HG03469 (cell line): ENCODE results near the gene SLC35E1.
"Not testable (repeated sequence)": the region's sequence is repeated elsewhere in the genome, so short reads cannot be mapped to it uniquely, and the experiment has no call there.

Source experiments
- ATAC-seq: cut with Tn5 transposase; IDR thresholded peaks from one replicate; pipeline ENCODE4 v1.9.1; 2021; ENCODE audit warnings: mild to moderate bottlenecking, moderate library complexity, moderate number of reproducible peaks; ENCODE audit not compliant: unreplicated experiment

The SLC35E1 gene

DNA sequence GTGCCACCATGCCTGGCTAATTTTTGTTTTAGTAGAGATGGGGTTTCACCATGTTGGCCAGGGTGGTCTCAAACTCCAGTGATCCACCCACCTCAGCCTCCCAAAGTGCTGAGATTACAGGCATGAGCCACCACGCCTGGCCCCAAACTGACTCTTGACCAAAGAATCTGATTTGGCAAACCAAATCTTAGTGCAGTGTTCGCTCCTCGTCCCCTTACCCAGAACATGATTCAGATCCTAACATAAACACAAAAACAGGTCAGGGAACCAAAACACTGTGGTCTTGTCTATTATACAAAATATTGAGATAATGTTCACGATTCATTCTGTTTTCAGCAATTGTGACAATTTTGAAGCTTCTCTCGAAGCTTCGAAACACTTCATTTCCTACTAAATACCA lies 20.3 kb downstream of the SLC35E1 start:
- not testable (repeated sequence) for ATAC-seq

DNA sequence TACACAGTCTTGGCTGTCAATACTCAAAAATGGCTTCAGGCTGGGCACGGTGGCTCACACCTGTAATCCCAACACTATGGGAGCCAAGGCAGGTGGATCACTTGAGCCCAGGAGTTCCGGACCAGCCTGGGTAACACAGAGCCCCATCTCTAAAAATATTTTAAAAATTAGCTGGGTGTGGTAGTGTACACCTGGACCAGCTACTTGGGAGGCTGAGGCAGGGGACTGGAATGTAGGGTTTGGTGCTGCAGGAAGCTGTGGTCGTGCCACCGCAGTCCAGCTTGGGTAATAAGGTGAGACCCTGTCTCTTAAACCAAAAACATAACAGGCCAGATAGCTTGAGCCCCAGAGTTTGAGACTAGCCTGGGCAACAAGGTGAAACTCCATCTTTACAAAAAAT lies 23.3 kb downstream of the SLC35E1 start:
- ATAC-seq, result no peak

DNA sequence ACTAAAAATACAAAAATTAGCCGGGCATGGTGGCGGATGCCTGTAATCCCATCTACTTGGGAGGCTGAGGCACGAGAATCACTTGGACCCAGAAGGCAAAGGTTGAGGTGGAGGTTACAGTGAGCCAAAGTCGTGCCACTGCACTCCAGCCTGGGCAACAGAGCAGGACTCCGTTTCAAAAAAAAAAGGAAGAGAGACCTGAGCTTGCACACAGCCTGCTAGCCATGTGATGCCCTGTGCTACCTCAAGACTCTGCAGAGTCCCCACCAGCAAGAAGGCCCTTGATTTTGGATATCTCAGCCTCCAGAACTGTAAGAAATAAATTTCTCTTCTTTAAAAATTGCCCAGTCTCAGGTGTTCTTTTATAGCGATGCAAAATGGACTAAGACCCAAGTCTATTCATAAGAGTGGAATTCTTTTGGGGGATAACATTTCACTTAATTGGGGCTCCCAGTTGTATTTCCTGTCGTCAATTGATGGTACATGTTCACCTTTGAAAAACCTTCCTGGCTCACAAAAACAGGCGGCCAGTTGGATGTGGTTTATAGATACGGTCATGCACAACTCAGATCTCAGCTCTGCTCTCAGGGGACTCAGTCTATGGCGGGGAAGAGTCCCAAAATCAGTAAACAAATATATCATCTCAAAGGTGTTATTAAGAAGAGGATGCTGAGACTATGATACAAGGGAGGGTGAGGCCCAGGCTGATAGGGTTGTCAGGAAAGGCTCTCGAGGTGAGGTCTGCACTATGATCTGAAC lies 27.6 kb downstream of the SLC35E1 start:
- no peak for ATAC-seq

DNA sequence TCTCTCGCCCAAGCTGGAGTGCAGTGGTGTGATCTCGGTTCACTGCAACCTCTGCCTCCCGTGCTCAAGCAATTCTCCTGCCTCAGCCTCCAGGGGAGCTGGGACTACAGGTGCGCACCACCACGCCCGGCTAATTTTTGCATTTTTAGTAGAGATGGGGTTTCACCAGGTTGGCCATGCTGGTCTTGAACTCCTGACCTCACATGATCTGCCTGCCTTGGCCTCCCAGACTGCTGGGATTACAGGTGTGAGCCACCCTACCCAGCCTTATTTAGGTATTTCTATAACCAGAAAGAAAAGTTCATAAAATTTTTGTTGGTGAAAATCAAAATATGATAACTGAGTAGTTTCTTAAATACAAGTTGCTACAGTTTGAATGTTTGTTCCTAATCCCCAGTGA lies 28.5 kb downstream of the SLC35E1 start:
- not testable (repeated sequence) for ATAC-seq

DNA sequence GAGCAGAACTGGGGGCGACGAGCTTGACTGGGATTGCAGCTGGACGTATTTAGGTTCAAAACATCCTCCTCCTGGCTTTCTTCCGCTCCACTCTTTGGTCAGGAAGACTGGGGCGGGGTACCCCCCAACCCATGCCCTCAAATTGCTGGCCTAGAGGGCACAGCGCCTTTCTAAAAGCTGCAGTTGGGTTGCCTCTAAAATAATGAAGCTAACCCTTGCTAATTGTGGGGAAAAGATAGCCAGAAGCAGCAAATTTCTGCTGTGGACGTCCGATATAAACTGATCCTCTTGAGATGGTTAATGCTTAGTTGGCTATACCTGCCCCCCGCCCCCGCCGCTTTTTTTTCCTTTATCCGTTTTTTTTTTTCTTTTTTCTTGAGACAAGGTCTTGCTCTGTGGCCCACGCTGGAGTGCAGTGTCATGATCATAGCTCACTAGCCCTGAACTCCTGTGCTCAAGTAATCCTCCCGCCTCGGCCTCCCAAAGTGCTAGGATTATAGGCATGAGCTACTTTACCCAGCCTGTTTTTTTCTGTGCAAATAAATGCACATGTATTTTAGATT lies 29.2 kb downstream of the SLC35E1 start:
- ATAC-seq, result no peak

DNA sequence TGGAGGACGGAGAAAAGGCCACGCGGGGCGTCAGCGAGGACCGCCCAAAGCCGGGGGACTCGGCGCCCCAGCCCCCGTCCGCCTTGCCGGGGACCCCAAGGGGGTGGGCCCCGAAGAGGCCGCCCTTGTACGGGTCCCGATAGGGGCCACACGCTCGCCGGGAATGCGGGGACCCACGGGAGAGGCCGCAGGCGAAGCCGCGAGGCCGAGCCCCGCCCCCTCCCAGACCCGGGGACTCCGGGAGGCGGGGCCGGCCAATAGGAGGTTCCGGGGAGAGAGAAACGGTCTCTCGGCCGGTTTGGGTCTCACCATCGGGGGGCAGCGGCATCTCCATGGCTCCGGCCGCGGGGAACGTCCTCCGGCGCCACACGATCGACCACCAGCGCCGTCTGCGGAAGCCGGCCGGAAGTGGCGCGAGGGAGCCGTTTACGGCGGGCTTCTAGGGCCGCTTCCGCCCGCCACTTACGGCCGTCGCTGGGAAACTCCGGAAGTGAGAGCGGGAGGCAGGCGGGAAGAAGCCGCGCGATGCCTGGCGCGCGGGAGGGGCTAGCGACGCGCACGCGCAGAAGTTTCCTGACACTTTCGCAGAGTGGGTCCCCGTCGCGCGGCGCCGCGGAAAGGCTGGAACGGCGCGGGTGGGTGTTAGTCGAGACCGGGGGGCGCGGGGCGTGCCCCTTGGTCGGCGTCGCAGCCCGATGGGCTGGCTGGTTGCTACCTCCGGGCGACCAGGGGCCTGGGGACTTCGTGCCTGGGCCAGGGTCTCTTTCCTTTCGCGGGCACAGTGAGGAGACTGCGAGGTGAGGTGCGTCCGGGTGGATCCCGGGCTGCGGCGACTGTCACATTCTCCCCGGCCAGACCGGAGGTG lies 29.9 kb downstream of the SLC35E1 start, which contains the start of gene CHERP:
Gene CHERP (minus strand): TSS at position 393 of the 865 bp plus-strand sequence. CDS start 59 bp downstream, at position 334.
- ATAC-seq, result peak; percentile 62

DNA sequence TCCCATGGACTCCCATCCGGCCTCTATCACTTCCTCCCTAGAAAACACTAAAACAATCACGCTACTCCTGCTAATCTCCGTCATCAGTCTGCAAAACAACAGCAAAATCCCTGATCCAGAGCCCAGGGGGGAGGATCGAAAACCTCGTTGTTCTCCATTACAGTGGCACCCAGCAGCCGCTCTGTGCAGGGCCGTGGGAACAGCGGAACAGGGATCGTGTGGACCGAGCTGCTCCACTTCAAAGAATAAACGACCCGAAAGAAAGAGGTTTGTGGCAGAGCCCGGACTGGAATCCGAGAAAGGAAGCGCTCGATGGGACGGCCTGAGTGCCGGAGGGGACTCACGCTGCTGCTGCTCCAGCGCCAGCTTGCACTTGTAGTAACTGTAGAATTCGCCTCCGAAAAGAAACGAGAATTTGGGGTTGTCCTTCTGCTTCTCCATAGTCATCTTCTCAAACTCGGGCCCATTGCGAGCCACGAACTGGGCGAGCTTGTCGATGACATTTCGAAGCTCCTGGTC lies 30.6 kb downstream of the SLC35E1 start:
- no peak for ATAC-seq

DNA sequence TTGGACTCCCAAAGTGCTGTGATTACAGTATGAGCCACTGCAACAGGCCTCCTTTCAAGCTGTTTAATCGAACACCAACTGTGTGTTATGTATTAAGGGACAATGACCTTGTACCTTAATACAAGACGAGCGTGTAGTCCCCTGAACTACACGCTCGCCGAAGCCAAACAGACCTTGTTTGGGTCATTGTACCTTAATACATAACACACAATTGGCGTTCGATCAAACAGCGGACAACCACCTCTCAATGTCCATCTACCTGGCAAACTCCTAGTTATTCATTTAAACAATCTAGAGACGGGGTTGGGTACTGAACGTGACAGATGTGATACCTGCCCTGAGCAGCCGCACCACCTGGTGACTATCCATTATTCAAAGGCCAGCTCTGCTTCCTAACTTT lies 31.3 kb downstream of the SLC35E1 start:
- no peak for ATAC-seq

DNA sequence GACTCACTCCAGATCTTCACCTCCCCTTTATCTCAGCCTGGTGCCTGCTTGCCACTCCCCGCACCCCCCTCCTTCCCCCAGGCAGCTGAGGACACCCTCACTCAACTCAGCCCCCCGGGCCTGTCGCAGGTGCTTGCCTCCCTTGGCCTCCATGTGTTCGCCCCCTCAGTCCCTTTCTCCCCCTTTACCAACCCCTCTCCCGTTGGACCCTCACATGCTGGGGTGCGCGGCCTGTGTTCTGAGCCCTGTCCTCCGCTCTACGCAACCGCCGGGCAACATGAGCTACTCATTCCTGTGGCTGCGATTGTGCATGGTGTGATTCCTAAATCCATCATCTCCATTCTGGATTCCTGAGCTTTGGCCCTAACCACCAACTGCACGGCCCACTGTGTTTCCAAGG lies 35.1 kb downstream of the SLC35E1 start:
- no peak for ATAC-seq

DNA sequence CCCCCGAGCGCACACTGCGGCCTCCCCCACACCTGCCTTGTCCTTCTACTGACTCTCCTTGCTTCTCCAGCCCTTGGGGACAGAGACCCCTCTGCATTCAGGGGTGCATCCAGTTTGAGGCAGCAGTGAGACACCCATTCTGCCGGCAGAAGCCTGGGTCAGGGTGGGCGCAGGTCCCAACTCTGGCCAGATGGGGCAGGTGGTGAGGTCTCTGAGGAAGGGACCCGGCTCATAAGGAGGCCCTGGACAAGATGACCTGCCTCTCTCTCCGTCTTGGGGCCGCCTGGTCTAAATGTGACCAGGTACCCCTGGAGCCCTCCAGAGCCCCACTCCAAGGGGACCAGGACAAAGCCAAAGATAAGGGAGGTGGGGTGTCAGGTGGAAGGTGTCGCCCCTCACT lies 36.1 kb downstream of the SLC35E1 start:
- ATAC-seq, result no peak

DNA sequence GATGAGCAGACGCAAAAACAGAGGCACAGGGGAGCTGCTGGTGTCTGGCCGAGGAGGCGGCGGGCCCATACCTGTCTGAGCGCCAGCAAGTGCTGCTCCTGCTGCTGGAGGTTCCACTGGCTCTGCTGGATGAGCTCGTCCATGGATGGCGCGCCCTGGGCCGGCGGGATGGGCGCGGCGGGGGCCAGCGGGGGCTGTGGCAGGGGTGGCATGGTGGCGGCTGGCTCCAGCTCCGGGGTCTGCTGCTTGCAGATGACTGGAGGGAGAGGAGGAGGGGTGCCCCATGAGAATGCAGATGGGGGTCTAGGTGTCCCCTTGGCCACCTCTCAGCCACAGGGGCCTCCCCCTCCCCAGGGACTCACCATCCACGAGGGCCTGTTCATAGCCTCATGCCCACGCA lies 36.8 kb downstream of the SLC35E1 start:
- no peak for ATAC-seq

DNA sequence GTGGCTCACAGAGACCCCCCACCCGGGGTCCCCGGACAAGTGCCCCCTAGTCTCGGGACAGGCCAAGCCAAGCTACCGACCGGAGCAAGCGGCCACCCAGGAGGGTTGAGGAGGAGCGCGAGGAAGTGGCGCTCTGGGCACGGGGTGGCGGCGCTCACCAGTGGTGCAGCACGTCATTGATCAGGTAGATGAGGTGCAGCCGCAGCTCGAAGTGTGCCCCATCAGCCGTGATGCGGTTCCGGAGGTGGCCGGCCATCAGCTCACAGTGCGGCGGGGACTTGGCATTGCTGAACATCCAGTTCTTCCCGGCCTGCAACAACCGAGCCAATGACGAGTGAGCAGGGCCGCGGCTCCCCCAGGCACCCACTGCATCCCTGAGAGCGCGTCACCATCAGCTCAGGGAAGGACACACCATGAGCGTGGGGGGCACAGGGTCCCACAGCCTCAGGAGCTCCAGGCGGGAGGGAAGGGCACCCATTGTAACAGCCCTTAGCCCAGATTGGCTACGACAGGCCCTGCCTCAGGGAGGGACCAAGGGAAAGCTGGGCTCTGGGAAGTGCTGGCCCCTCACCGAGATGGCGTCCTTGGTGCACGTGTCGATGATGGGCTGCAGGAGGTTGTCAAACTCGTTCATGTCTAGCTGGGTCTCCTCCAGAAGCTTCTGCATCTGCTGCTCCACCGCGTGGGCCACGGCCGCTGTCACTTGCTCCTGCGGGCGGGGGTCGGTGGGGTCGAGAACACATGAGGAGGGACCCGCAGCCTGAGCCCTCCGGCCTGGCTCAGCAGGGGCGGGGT lies 39.6 kb downstream of the SLC35E1 start:
- ATAC-seq, result no peak

DNA sequence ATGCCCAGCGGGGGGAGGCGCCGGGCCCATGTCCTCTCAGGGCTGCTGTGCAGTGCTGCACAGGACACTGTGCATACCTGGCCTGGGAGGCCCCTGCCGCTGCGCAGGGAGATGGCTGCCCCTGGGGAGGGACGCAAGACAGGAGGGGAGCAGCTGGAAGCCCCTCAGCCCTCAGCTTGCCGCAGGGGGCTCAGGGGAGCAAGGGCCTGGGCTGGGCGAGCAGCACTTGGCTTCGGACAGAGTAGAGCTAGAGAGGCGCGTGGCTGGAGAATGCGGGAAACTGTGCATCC lies 40.9 kb downstream of the SLC35E1 start:
- no peak for ATAC-seq

DNA sequence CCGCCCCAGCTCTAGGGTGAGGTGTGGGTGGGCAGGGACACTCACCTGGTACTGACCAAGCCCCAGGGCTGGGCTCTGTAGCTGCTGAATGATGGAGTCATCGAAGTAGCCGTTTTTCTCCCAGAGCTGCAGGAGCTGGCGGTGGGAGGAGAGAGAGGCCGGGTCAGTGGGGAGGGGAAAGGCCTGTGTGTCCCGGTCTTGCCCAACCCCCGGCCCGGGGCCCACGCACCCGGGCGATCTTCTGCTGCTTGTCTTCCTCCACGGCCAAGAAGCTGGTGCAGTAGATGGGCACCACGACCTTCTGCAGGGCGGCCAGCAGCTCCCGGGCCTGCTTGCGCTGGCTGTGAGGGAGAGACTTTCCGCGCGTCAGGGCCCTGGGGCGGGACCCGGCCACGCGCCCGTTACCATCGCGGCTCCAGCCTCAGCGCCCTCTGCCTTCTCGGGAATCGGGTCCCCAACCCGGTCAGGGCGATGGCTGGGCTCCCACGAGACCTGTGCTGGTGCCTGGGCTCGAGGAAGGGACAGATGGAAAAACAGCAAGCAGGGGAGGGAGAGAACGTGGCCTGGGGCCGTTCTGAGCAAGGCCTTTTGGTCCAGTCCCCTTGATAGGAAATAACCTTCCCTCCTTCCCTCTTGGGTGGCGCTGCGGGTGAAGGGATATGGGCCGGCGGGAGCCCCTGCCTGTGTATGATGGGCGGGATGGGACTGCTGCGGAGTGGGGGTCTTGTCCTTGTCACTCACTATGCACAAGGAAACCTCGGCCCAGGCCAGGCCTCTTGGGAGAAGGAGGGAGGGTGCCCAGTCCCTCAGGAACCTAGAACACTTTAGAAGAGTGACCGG lies 41.5 kb downstream of the SLC35E1 start:
- ATAC-seq, result no peak

DNA sequence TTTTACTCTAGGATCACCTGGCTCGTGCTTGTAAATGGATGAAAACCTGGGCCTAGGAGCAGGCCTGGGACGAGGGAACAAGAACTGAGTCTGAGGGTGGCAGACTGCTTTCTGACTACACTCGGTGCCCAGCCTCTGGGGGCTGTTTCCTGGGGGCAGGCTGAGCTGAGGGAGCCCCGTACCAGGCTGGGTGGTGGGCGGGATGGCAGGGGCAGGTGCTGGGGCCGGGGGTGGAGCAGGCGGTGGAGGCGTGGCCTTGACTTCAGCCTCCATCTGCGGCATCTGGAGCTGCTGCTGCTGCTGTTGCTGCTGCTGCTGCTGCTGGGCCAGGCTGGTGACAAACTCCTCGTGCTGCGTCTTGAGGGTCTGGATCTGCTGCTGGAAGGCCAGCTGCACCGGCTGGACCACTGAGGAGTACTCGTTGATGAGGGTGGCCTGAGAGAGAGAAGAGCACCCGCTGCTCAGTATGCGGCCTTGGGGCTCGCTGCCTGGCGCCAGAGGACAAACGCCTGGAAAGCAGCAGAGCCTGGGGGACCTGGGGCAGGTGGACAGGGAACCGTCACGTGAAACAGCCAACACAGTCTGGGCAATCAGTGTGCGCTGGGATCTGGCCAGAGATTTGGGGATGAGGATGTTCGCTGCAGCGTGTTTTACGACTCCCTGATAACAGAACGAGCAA lies 42.6 kb downstream of the SLC35E1 start:
- ATAC-seq, result no peak

DNA sequence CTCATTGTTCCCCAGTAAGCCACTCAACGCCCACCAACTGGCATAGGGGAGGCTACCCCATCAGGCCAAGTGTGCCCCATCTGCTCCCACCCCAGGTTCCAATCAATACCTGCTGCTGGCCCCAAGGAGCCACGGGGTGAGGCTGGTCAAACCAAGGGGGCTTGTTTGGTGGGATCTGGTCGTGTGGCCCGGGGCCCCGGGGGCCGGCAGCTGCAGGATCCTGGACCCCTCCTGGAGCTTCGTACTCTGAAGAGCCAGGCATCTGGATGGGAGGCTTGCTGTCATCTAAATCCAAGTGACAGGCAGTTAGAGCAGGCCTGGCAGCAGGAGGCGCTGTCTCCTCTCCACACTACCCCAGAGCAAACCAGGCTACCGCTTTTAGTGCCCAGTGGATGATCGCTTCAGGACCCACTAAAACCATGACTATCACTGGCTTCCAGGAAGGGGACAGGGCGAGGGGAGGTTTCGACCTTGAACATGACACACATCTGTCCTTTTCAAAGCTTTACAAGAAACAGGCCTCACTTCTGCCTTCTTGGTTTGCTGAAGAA lies 44.2 kb downstream of the SLC35E1 start:
- no peak for ATAC-seq

DNA sequence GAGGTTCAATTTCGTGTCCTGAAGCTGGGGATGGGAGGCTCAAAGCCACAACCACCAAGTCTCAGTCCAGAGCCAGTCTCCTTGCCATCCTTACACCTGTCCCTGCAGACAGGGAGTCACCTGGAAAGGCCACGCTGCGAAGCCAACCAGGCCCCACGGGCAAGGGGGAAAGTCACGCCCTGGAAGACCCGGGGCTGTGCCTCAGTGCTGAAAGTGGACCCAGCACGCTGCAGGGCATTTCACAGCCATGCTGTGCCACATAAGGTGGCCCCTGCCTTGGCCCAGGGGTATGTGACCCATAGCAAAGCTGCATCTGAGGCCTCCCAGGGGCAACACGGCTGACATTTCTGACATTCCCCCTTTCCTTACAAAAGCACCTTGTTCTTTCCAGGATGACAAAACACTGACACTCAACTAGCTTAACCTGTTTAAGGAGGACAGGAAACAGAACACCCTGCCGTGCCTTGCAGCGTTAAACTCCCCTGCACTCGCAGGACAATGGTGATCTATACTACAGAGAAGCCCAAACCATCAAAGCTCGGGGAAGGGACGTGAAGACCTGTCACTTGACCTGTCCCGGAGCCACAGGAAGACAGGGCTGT lies 44.8 kb downstream of the SLC35E1 start:
- no peak for ATAC-seq

DNA sequence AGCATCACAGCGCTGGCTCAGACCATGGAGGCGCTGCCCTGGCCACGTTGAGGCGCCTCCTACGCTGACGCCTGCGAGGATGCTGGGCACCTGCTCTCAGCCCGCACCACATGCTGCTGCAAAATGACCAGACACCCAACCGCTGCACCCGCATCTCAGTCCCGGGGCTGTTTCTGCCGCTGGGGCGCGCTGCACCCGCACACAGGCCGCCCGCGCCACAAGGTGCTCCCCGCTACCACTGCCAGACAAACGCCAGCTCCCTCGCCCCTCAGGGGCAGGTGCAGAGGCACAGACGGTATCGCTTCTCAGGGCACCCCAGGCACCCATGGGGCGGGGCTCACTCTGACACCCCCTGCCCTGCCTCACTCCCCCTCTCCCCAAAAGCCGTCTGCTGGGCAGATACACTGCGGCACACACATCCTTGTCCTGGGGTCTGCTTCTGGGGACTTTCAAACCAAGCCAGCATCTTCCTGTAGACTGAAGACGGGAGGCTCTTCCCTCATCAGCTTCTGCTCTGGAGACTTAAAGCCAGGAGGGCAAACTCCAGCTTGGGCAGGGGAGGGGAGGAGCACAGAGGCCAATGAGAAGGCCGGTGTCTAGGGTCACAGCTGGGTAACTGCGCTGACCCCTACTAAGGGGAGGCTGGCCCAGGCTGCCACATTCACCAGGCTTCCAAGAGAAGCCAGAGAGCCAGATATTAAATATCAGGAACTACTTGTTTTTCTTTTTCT lies 46.3 kb downstream of the SLC35E1 start:
- ATAC-seq, result no peak
